HG02981 (cell line): ENCODE results near the gene CDAN1.

Experiments
- ATAC-seq: cut with Tn5 transposase; IDR thresholded peaks from one replicate; pipeline ENCODE4 v1.9.1; 2021; ENCODE audit warnings: mild to moderate bottlenecking, moderate library complexity; ENCODE audit not compliant: unreplicated experiment

The CDAN1 gene

GRCh38 chr15:42675021-42675420 lies 61.9 kb downstream of the CDAN1 start:
- ATAC-seq, result no peak

DNA sequence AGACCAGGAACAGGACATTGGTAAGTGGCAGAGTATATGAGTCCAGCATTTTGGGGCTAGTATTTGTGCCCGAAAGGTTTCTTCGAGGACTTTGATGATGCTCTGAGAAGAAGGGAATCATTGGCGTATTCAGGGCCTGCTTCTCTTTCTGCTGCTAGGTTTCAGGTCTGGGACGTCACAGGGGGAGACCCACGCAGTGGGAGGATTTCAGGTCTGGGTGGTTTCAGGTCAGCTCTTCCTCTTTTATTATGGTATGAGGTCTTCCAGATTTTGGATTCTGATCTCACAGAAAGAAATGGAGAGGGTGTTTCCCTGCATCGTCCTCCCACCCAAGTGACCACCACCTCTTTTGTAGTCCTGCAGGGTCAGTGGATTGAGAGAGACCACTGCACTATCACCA lies 62.5 kb downstream of the CDAN1 start:
- ATAC-seq, result no peak
